Endothelial cell of umbilical vein (primary cell): ENCODE measurements around the gene SMURF1. TPM values are rescaled to one million over a fixed set of nuclear protein-coding genes. Genes with fewer than 3 reads are reported as not detected.
"Not testable (repeated sequence)": the region's sequence is repeated elsewhere in the genome, so short reads cannot be mapped to it uniquely, and the experiment has no call there.

Source experiments
- BruUV-seq: library from RNA; stranded (reverse); fragments of 400-500 nt; replicated peaks from 2 replicates; lab custom pipeline; 2021; lab: Mats Ljungman, UMichigan
- CTCF ChIA-PET: fragments of 300-600, 350-600 bp; sonication (Branson Sonifier 250); formaldehyde crosslinking; loops from one replicate; lab custom pipeline; 2021; ENCODE audit warnings: antibody characterized with exemption, inconsistent platforms; lab: Charles Lee
- POLR2A ChIA-PET: fragments of 300-600, 350-600 bp; sonication (Branson Sonifier 250); formaldehyde crosslinking; loops from one replicate; lab custom pipeline; 2021; ENCODE audit warnings: antibody characterized with exemption, inconsistent platforms; lab: Charles Lee
- DNase-seq: peaks from one replicate; pipeline ENCODE4 v3.0.0-alpha.2; 2011; ENCODE audit warnings: low read depth, low spot score
- FAIRE-seq: peaks from 2 replicates; lab custom pipeline; 2011; peaks lifted over from hg19 to GRCh38; lab: Jason Lieb, UNC
- H2AFZ ChIP-seq: 2 replicates; pipeline ENCODE4 v1.6.0; 2012; ENCODE audit warnings: low read depth, low read length, control low read depth, inconsistent platforms
- H3K27ac ChIP-seq: 2 replicates; pipeline ENCODE4 v1.5.1; 2011; ENCODE audit warnings: low read depth, mild to moderate bottlenecking, control low read depth, low read length, moderate library complexity; ENCODE audit not compliant: insufficient read depth
- H3K27me3 ChIP-seq, 2 experiments: 2 replicates each; pipeline versions ENCODE4 v1.6.0 to v1.6.1; 2011; ENCODE audit warnings: low read length in 2 of 2, mixed read lengths in 1 of 2; ENCODE audit not compliant: control insufficient read depth in 2 of 2, insufficient read depth in 2 of 2
- H3K36me3 ChIP-seq, 2 experiments: 2 replicates in 1 of 2; 3 replicates in 1 of 2; pipeline ENCODE4 v1.5.1; 2011; ENCODE audit warnings: low read length in 2 of 2, mild to moderate bottlenecking in 1 of 2, moderate library complexity in 1 of 2; ENCODE audit not compliant: control insufficient read depth in 2 of 2, insufficient read depth in 2 of 2; ENCODE audit errors: extremely low read depth in 1 of 2
- H3K4me1 ChIP-seq: 3 replicates; pipeline ENCODE4 v1.5.1; 2011; ENCODE audit warnings: mild to moderate bottlenecking, low read length; ENCODE audit not compliant: control insufficient read depth, insufficient read depth; ENCODE audit errors: extremely low read depth
- H3K4me2 ChIP-seq: 2 replicates; pipeline ENCODE4 v1.6.1; 2011; ENCODE audit warnings: low read length, control low read depth, mixed read lengths; ENCODE audit not compliant: insufficient read depth
- H3K4me3 ChIP-seq, 3 experiments: fragments of 200-600 bp in 1 of 3; sonication (generic), shearing (Covaris generic) in 1 of 3; replicated peaks in 1 of 3; 2 replicates each; pipeline ENCODE4 v1.5.1; 2011 to 2016; ENCODE audit warnings: control low read depth in 3 of 3, low read length in 3 of 3, mild to moderate bottlenecking in 2 of 3, inconsistent platforms in 1 of 3, low read depth in 1 of 3, moderate library complexity in 1 of 3; ENCODE audit not compliant: insufficient read depth in 1 of 3
- H3K79me2 ChIP-seq: 2 replicates; pipeline ENCODE4 v1.6.0; 2012; ENCODE audit warnings: low read length, inconsistent platforms; ENCODE audit not compliant: control insufficient read depth, insufficient read depth
- H3K9ac ChIP-seq: replicated peaks from 2 replicates; pipeline ENCODE3; 2011; ENCODE audit warnings: low read length, control low read depth; ENCODE audit not compliant: insufficient read depth; ENCODE audit errors: extremely low read depth
- H3K9me1 ChIP-seq: replicated peaks from 3 replicates; pipeline ENCODE4 v1.6.0; 2011; ENCODE audit warnings: mild to moderate bottlenecking, low read length; ENCODE audit not compliant: control insufficient read depth, insufficient read depth; ENCODE audit errors: extremely low read depth
- H3K9me3 ChIP-seq: replicated peaks from 2 replicates; pipeline ENCODE4 v1.5.1; 2012; ENCODE audit warnings: low read length, inconsistent platforms; ENCODE audit not compliant: control insufficient read depth, insufficient read depth
- H4K20me1 ChIP-seq: replicated peaks from 2 replicates; pipeline ENCODE3; 2011; ENCODE audit warnings: mild to moderate bottlenecking, low read length; ENCODE audit not compliant: control insufficient read depth, insufficient read depth; ENCODE audit errors: extremely low read depth
- dilution Hi-C: fragments of 300-500 bp; cut with MboI; formaldehyde crosslinking; loops from one replicate; pipeline ENCODE4 v1.15.0; 2019; ENCODE audit warnings: low sequenced_read_pairs; ENCODE audit not compliant: extremely low pct_ligation_motif_present
- intact Hi-C: fragments of 100-400 bp; cut with micrococcal nuclease; formaldehyde crosslinking; loops from one replicate; pipeline ENCODE4 v1.10.0; 2022
- polyA plus RNA-seq, 4 experiments: library from polyadenylated mRNA; depleted of rRNA in 3 of 4; stranded (reverse) in 3 of 4; unstranded in 1 of 4; fragments of >200 nt; gene quantifications; 2 replicates each; pipeline versions ENCODE4 v1.2.1 to v1.2.3, GENCODE V29; 2011 to 2012; ENCODE audit warnings: missing spikeins in 1 of 4
- total RNA-seq: library from RNA; stranded (reverse); gene quantifications from 2 replicates; pipeline ENCODE4 v1.2.3, GENCODE V29; 2021

Gene SMURF1
- total and polyA plus RNA-seq, 2 donors (not counting 3 experiments of a cell fraction or from before 2014, with no cell fraction given), result 11.5 to 22.8 TPM

GRCh38 chr7:99046262-99046661 lies 97.6 kb downstream of the SMURF1 start:
- H3K4me3 ChIP-seq, H3K9me1 ChIP-seq, H3K27ac ChIP-seq, H4K20me1 ChIP-seq, H3K4me2 ChIP-seq, intact Hi-C loops, FAIRE-seq, DNase-seq, H2AFZ ChIP-seq, H3K27me3 ChIP-seq, dilution Hi-C loops, POLR2A ChIA-PET, H3K9me3 ChIP-seq, BruUV-seq, H3K79me2 ChIP-seq, H3K9ac ChIP-seq: not testable (repeated sequence)
- Histone ChIP-seq H3K4me1 (peaks cover 40% of the 10 kb centered on the region), H3K36me3 (peaks cover 17 to 18% of the 10 kb centered on the region in 2 experiments)
- CTCF ChIA-PET, result interaction anchor here (0.7 to 1.0 kb wide), 2 partner anchors 27 to 181 kb away, joined by 3 read pairs; no protein-coding TSS in a partner anchor

GRCh38 chr7:99044858-99045257 lies 99.0 kb downstream of the SMURF1 start:
- H3K79me2 ChIP-seq, H2AFZ ChIP-seq, H3K9me1 ChIP-seq, H3K27me3 ChIP-seq, H3K9ac ChIP-seq, dilution Hi-C loops, CTCF ChIA-PET, H3K4me3 ChIP-seq, FAIRE-seq, POLR2A ChIA-PET, DNase-seq, H3K4me2 ChIP-seq, H3K9me3 ChIP-seq, H3K27ac ChIP-seq, BruUV-seq, intact Hi-C loops, H4K20me1 ChIP-seq: not testable (repeated sequence)
- Histone ChIP-seq H3K4me1 (peaks cover 37% of the 10 kb centered on the region), H3K36me3 (peaks cover 17 to 19% of the 10 kb centered on the region in 2 experiments)
